Measurements from ENCODE around the gene TXNL4A. TPM values are rescaled to one million over a fixed set of nuclear protein-coding genes. Genes with fewer than 3 reads are reported as not detected.

The TXNL4A gene
- total RNA-seq, 2 experiments from 2014 or later: 208 to 210 TPM

- ChIA-PET CTCF (no interaction called here), POLR2A (no interaction called here)
These were observed 61.4 kb downstream of the TXNL4A start for GRCh38 chr18:79926715-79927606.

DNA sequence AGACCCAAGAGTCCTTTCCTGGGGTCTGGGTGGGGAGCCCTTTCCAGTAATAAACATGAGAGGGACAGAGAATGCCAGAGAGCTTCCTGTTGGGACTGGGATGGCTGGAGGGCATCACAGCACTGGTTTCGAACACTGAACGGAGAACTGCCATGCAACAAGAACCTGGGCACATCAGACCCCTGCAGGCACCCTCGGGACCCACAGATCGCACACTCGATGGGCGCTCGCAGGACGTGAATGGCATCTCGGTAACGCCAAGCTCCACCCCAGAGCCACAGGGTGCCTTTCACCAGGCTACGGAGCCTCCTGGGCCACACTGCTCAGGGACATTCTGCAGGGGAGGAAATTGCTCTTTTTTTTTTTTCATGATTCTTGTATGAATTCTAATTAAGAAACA, 62.1 kb downstream of the TXNL4A start:
- POLR2A ChIA-PET: no interaction called here

DNA sequence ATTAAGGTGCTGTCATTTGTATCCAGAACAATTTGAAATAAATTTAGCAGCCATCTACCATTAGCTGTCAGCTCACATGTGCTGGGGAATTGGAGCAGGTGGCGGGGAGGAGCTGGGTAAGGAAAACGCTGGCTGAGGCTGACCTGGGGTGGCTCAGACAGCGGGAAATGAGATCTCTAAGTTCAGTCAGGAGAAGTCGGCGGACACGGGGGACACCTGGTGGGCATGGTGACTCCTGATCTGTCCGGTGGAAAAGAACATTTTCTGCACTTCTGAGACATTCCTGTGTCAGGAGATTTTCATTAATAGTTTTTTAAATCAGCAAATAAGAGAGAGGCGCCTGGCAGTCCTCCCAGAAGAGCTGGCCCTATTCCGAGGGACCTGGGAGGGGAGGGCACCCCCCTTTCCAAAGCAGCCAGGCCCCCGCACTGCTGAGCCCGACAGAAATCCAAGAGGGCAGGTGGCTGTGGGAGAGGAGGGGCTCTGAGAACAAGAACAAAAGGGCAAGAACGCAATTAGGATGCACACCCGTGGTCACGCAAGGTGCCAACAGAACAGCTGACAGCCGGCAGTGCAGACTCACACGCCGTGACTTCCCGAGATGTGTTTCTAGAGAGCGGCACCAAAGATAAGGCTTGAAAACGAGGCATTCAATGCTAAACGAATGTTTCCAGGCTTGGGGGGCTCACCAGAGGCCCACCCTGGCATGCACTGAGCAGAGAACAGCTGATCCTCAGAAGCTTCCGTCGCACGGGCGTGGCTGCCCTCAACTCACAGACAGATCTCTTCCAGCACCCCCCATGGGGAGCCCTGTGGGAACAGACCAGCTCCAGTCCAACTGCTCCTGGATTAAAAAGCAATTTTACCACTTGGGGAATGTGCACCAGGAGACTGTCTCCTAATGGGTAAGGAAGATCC, 63.3 kb downstream of the TXNL4A start:
- ChIA-PET CTCF (interaction anchor here (0.6 kb wide), 1 partner anchor 64 kb away, joined by 4 read pairs; no protein-coding TSS in a partner anchor), POLR2A (no interaction called here)

More for the DNA sequence above, 62.1 kb downstream of the TXNL4A start:
- CTCF ChIA-PET: no interaction called here

DNA sequence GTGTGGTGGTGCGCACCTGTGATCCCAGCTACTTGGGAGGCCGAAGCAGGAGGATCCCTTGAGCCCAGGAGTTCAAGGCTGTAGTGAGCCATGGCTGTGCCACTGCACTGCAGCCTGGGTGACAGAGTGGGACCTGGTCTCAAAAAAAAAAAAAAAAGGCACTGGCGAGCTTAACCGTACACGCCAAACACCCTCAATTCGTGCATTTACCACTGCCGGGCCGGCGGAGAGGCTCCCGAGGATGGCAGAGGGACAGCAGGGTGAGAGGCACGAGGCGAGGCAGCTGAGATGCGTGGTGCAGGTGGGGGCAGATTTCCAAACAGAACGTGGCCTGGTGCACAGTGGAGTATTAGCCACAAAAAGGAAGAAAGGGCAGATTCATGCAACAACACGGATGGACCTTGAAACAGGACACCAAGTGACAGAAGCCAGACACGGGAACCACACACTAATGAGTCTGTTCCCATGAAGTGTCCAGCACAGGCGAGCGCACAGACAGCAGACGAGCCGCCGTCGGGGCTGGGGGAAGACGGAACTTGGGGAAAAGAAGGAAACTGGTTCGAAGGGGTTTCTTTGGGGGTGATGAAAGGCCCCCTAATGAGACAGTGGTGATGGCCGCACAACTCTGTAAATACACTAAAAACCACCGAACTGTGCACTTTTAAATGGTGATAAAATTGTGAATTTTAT, 64.3 kb downstream of the TXNL4A start:
- CTCF ChIA-PET: no interaction called here

GRCh38 chr18:79922971-79923411, 65.4 kb downstream of the TXNL4A start:
- CTCF ChIA-PET: no interaction called here
- POLR2A ChIA-PET: no interaction called here

More for the DNA sequence above, 64.3 kb downstream of the TXNL4A start:
- POLR2A ChIA-PET: no interaction called here

DNA sequence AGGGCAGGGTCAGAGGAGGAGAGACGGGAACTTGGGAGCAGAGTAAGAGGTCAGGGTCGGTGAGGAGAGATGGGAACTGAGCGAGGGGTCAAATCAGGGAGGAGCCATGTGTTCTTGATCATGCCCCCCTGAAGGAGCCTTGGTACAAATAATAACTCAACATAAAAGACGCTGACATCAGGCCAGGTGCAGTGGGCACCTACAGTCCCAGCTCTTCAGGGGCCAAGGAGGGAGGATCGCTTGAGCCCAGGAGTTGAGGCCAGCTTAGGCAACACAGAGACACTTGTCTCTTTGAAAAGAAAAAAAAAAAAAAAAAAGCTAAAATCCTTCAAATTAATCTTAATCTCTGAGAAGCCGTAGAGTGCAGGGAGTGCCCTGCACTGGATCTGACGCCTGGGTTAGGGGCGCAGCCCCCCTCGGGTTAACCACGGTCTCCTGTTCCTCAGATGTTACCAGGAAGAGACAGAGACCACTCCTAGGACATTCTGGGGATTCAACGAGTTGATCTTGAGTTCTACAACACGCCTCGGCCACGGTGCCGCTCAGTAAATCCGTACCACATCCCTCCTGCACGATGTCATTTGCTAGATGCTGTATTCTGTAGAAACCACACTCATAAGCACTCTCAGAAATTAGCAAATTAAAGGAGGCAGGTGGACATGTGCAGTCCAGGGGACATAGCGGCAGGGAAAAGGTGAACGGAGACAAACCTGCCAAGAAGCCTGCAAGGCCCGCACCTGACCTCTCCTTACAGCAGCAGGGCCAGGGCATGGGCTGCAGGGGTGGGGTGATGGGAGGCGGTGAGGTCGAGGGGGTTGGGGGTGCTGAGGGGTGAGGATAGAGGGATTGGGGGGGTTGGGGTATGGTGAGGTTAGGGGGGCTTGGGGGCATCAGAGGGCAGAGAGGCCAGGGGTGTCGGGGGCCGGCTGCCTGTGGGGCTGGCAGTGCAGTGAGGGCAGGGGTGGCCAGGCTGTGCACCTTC, 66.1 kb downstream of the TXNL4A start:
- ChIA-PET CTCF (no interaction called here), POLR2A (interaction anchor here (0.5 kb wide), 1 partner anchor 15 kb away, joined by 6 read pairs; no protein-coding TSS in a partner anchor)

Other genes with a start within 250 kb of the TXNL4A start
- gene KCNG2, start 190.6 kb downstream of the TXNL4A start, total RNA-seq: not detected
- 10 to 100 TPM; 29.2 to 30.7 TPM for gene SLC66A2, start 36.9 kb downstream of the TXNL4A start, total RNA-seq
- gene HSBP1L1, start 23.9 kb downstream of the TXNL4A start, total RNA-seq: 1 to 10 TPM; 1.8 to 2.1 TPM
- gene RBFA, start 45.9 kb upstream of the TXNL4A start, total RNA-seq: 10 to 100 TPM; 44.3 to 47.3 TPM
- gene ADNP2, start 120.7 kb upstream of the TXNL4A start, total RNA-seq: 10 to 100 TPM; 22.2 to 22.7 TPM